Duodenal mucosa (tissue), 2 donors: ENCODE measurements around the gene KIAA0319L.

Experiments used
- H3K27ac ChIP-seq: one replicate; pipeline ENCODE4 v1.7.0; 2013; ENCODE audit warnings: low read depth, low read length
- H3K27me3 ChIP-seq, 2 donors: one replicate each; pipeline ENCODE4 v1.7.0; 2013; ENCODE audit warnings: low read length in 2 of 2, control low read depth in 1 of 2; ENCODE audit not compliant: insufficient read depth in 2 of 2, control insufficient read depth in 1 of 2
- H3K36me3 ChIP-seq, 2 donors: one replicate each; pipeline ENCODE4 v1.7.0; 2013; ENCODE audit warnings: low read length in 2 of 2, control low read depth in 1 of 2; ENCODE audit not compliant: insufficient read depth in 2 of 2, control insufficient read depth in 1 of 2
- H3K4me1 ChIP-seq, 2 donors: one replicate each; pipeline ENCODE4 v1.7.0; 2013; ENCODE audit warnings: low read length in 2 of 2, control low read depth in 1 of 2; ENCODE audit not compliant: insufficient read depth in 2 of 2, control insufficient read depth in 1 of 2
- H3K4me3 ChIP-seq, 2 donors: one replicate each; pipeline ENCODE4 v1.7.0; 2013; ENCODE audit warnings: low read length in 2 of 2, low read depth in 1 of 2
- H3K9ac ChIP-seq, 2 donors: one replicate each; pipeline ENCODE4 v1.7.0; 2013; ENCODE audit warnings: low read length in 2 of 2, low read depth in 1 of 2
- H3K9me3 ChIP-seq, 2 donors: one replicate each; pipeline ENCODE4 v1.7.0; 2013; ENCODE audit warnings: low read length in 2 of 2, control low read depth in 1 of 2; ENCODE audit not compliant: control insufficient read depth in 1 of 2

KIAA0319L gene

DNA sequence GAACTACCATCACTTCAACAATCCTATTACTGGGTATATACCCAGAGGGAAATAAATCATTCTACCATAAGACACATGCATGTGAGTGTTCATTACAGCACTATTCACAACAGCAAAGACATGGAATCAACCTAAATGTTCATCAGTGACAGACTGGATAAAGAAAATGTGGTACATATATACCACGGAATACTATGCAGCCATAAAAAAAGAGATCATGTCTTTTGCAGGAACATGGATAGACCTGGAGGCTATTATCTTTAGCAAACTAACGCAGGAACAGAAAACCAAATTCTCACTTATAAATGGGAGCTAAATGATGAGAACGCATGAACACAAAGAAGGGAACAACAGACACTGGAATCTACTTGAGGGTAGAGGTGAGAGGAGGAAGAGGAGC lies 39.0 kb downstream of the KIAA0319L start:
- H3K27ac ChIP-seq, result no peak overlapping the region
- H3K36me3 ChIP-seq, result no peaks in the 10 kb centered on the region
- no peak overlapping the region for H3K4me3 ChIP-seq
- H3K9me3 ChIP-seq, result peaks cover 0 to 9% of the 10 kb centered on the region in 2 donors
- H3K9ac ChIP-seq, result no peak overlapping the region
- no peaks in the 10 kb centered on the region for H3K4me1 ChIP-seq
- H3K27me3 ChIP-seq, result no peaks in the 10 kb centered on the region

DNA sequence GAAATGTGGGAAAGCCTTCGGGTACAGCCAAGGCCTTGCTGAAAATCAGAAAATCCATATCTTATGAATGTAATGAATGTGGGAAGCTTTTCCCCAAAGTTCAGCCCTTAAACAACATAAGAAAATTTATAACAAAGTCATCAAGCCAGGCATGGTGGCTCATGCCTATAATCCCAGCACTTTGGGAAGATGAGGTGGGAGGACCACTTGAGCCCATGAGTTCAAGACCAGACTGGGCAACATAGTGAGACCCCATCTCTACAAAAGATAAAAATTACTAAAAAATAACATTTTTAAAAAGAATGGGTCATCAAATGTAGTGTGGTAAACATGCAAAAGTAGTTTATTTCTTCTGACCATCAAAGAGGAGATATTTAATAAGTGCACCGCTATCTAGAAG lies 45.9 kb downstream of the KIAA0319L start:
- Histone ChIP-seq H3K27me3 (no peaks in the 10 kb centered on the region), H3K4me3 (no peak overlapping the region), H3K9ac (no peak overlapping the region), H3K9me3 (no peaks in the 10 kb centered on the region), H3K27ac (no peak overlapping the region), H3K36me3 (peaks cover 0 to 13% of the 10 kb centered on the region in 2 donors), H3K4me1 (peaks cover 4 to 15% of the 10 kb centered on the region in 2 donors)

DNA sequence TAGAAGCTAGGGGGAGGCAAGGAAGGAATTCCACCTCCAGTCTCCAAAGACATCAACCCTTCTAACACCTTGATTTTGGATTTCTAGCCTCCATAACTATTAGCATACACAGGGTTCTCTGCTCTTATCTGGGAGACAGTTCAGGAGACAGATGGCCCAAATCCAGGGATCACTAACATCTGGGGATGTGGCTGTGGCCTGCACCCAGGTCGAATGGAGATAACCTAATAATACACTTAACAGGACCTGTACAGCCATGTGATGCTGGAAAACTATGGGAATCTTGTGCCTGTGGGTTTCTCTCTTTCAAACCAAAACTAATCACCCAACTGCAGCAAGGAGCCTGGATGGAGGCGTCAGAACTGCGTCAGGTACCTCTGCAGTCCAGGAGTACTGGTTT lies 47.6 kb downstream of the KIAA0319L start:
- H3K9me3 ChIP-seq, result no peaks in the 10 kb centered on the region
- H3K4me3 ChIP-seq, result no peak overlapping the region
- no peak overlapping the region for H3K27ac ChIP-seq
- no peaks in the 10 kb centered on the region for H3K27me3 ChIP-seq
- peaks cover 10 to 17% of the 10 kb centered on the region in 2 donors for H3K4me1 ChIP-seq
- H3K36me3 ChIP-seq, result peaks cover 0 to 22% of the 10 kb centered on the region in 2 donors
- H3K9ac ChIP-seq, result no peak overlapping the region

DNA sequence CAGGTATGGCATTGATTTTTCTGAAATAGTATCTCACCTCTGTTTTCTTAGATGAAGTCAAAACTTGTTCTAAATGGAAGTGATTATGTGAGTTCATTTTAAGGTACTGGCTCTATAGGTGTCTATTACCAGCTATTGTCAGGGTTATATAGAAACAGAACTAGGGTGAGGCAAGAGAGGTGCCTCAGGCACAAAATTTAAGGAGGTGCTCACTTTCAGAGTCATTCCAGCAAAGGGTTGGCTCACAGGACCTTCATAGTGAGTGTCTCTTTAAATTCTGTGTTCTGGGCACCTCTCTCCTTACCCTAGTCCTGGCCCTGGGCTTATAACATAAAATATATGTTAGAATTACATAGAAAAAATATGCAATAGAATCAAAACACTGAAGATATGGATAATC lies 49.3 kb downstream of the KIAA0319L start:
- H3K4me1 ChIP-seq, result peaks cover 10 to 17% of the 10 kb centered on the region in 2 donors
- H3K36me3 ChIP-seq, result peaks cover 0 to 25% of the 10 kb centered on the region in 2 donors
- H3K4me3 ChIP-seq, result no peak overlapping the region
- H3K27me3 ChIP-seq, result no peaks in the 10 kb centered on the region
- no peaks in the 10 kb centered on the region for H3K9me3 ChIP-seq
- no peak overlapping the region for H3K9ac ChIP-seq
- no peak overlapping the region for H3K27ac ChIP-seq

DNA sequence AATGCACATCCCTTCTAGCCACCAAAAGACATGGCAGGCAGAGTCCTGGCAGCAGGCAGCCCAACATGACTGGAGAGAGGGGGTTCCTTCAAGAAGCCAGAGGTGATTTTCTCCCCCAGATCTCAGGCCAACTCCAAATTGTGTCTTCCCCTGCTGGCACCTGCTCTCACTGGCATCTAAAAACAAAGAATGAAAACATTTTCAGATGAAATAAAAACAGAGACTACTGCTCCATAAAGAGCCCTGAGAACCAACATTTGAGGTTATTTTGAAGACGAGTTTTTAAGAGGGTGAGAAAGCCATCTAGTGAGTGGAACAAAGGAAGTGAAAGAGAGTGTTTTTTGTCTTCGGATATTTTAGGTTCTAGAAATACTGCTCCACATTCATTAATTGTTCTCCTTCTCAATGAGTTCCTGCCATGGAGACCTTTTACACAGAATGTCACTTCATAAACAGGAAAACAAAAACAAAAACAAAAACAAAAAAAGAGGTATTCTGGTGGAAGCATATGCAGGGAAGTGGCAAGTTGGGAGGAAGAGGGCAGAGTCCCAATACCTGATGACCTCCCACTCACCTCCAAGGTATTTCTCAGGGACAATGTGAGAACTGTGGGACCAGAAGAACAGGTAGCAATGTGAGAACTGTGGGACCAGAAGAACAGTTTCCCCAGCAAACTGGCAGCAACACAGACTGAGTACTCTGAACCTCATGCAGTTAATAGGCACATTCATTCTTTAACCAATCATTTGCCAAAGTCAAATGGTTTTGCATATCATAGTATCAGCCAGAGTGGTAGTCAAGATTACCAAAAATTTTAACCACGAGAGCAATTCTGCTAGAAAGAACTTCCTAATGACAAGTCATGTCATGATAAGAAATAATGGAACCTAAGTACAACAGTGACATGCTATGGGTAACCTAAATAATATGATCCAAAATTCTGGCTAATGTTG lies 50.0 kb downstream of the KIAA0319L start:
- no peak overlapping the region for H3K4me3 ChIP-seq
- peaks cover 10 to 17% of the 10 kb centered on the region in 2 donors for H3K4me1 ChIP-seq
- no peak overlapping the region for H3K27ac ChIP-seq
- no peak overlapping the region for H3K9ac ChIP-seq
- H3K27me3 ChIP-seq, result no peaks in the 10 kb centered on the region
- H3K9me3 ChIP-seq, result no peaks in the 10 kb centered on the region
- H3K36me3 ChIP-seq, result peaks cover 0 to 25% of the 10 kb centered on the region in 2 donors

DNA sequence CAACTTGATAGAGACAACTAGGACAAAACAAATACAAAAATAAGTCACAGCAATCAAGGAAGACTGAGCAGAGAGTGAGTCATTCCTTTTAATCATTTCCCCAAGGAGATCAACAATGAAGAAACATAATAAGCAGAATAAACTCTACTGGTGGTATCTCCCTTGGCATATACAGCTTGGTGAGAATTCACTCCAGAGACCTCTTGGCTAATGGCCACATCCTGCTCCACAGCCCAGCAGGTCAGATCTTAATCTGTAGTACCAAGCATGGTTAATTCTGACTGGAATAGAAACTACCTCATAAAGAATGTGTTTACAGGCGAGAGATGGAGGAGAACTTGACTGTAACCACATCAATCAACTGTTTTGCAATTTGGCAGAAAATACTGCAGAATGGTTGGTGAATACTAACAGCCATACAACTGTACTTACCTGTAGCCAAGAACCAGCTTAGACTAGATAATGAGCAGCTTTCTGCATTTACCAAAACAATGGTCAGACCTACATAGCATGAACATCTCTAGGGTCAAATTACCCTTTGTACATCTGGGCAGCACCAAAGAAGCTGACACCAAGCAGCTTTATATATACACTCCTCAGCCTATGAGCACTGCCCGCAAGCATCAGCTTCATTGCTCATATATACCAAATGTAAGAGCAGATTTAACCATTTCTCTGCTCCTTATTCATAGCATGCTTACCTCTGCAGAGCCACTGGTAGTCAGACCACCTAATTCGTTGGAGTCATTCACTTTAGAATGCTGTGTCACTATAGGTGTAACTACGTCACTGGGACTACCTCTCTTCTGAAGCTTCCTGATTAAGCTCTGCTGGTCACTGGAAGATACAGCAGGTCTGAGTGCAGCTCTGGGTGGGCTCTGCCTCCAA lies 51.0 kb downstream of the KIAA0319L start:
- Histone ChIP-seq H3K27me3 (no peaks in the 10 kb centered on the region), H3K9ac (no peak overlapping the region), H3K4me1 (peaks cover 10 to 17% of the 10 kb centered on the region in 2 donors), H3K36me3 (peaks cover 0 to 25% of the 10 kb centered on the region in 2 donors), H3K9me3 (no peaks in the 10 kb centered on the region), H3K4me3 (peak overlapping the region; percentile 3 to 5), H3K27ac (no peak overlapping the region)

DNA sequence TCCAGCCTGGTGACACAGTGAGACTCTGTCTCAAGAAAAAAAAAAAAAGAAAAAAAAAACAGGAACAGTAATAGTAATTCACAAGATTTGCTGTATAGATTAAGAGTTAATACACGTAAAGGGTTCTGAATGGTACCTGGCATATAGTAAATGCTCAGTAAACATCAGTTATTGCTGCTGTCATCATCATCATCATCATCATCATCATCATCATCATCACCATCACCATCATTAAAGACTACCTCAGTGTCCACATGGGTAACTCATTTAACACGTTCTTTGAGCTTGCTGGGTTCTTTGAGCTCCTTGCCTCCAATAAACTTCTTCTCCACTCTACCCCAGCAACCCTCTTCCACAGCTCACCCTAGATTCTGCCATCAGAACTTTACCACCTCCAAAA lies 55.0 kb downstream of the KIAA0319L start:
- no peak overlapping the region for H3K27ac ChIP-seq
- H3K4me3 ChIP-seq, result no peak overlapping the region
- peaks cover 0 to 21% of the 10 kb centered on the region in 2 donors for H3K36me3 ChIP-seq
- no peak overlapping the region for H3K9ac ChIP-seq
- peaks cover 10 to 22% of the 10 kb centered on the region in 2 donors for H3K4me1 ChIP-seq
- no peaks in the 10 kb centered on the region for H3K27me3 ChIP-seq
- H3K9me3 ChIP-seq, result no peaks in the 10 kb centered on the region

DNA sequence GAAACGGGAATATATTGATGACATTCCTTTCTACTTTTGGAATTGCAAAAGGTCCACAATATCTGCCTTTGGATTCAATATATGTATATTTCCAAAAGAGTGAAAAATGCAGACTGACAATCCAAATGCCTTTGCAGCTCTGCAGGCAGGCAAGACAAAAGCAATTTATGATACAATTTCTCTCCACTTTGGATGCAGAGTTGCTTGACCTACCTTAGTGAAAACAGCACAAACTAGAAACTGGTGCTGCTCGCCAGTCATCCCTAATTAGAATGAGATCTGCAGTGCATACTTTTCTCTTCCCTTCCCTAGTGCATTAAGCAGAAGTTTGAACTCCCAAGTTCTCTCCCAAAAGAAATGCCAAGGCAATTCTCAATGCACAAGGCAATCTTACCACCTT lies 56.8 kb downstream of the KIAA0319L start:
- Histone ChIP-seq H3K36me3 (peaks cover 0 to 7% of the 10 kb centered on the region in 2 donors), H3K4me1 (peaks cover 0 to 13% of the 10 kb centered on the region in 2 donors), H3K9me3 (no peaks in the 10 kb centered on the region), H3K9ac (no peak overlapping the region), H3K4me3 (no peak overlapping the region), H3K27me3 (no peaks in the 10 kb centered on the region), H3K27ac (no peak overlapping the region)

DNA sequence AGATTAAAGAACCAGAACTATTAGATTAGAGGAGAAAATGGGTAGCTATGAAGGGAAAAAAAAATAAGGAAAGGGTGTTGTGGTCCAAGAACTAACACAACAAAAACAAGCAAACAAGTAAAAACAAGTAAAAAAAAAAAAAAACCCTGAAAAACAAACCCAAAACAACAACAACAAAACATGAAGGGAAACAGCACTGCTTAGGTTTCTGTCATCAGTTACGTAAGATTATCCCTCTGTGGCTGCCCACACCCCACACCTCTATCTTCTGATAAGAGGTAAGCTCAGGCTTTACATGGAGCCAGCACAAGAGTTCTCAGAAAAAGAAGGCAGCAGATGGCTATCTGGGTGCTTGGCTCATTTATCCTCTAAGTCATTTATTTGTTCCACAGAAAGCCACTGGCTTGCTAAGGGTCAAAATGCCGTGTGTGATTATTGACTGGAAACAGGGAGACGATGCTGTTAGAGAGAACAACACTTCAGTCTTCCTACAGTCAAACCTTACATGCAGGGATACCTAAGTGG lies 57.5 kb downstream of the KIAA0319L start:
- Histone ChIP-seq H3K36me3 (peaks cover 0 to 4% of the 10 kb centered on the region in 2 donors), H3K4me1 (peaks cover 0 to 13% of the 10 kb centered on the region in 2 donors), H3K27me3 (no peaks in the 10 kb centered on the region), H3K27ac (no peak overlapping the region), H3K9ac (no peak overlapping the region), H3K9me3 (no peaks in the 10 kb centered on the region), H3K4me3 (no peak overlapping the region)
